Measurements from ENCODE around the gene SMAD3. TPM values are rescaled to one million over a fixed set of nuclear protein-coding genes. Genes with fewer than 3 reads are reported as not detected.

The SMAD3 gene
- total RNA-seq, 4 donors from 2014 or later = 21.2 to 32.3 (median 24.2) TPM

DNA sequence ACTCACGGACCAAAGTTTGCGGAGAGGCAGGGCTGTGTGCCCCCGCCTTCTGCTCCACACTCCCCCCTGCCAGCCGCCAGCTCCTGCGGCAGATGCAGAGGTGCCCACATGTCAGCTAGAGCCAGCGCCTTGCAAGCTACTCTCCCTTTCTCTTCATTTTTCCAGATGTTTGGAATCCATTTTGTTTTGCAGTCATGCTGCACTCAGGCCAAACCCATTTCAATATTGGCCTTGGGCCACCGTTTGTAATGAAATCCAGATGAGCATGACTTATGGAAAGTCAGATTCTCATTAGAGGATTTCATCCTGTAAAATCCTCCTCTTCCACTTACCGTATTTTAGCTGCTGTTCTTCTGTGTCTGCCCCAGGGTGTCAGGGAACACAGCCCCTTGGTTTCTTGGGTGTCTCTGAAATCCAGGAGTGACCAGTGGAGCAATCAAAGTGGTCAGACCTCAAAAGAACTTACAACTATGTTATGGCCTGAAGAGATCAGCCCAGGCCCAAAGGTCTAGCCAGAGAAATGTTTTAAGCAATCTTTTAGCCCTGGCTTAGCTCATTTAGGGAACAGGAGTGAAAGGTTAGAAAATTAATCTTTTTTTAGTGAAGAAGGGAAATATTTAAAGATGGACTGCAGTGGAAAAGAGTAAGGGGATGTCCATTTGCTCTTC is 123.3 kb downstream of the SMAD3 start:
- WGBS = 65% methylated on average over 8 of the region's 8 CpGs
- TF ChIP-seq CTCF (IDR thresholded peaks at IDR 0.05) (no peak), POLR2AphosphoS5 (IDR thresholded peaks at IDR 0.05) (peak in 1 of 2 donors; percentile 43)
- no peak overlapping the region for H3K4me3 ChIP-seq
- H3K9me3 ChIP-seq = no peaks in the 10 kb centered on the region
- H3K4me1 ChIP-seq = peaks cover 71 to 91% (median 87%) of the 10 kb centered on the region in 4 donors
- peaks cover 7 to 62% (median 46%) of the 10 kb centered on the region in 4 donors for H3K36me3 ChIP-seq
- no peak for DNase-seq (ENCODE audit: extremely low spot score)
- H3K27me3 ChIP-seq = no peaks in the 10 kb centered on the region
- intact Hi-C loops (cut with DNase I) = no loop called here
- H3K27ac ChIP-seq (replicated peaks in 1 of 4) = peak overlapping the region; percentile 73 to 84 (median 78)

DNA sequence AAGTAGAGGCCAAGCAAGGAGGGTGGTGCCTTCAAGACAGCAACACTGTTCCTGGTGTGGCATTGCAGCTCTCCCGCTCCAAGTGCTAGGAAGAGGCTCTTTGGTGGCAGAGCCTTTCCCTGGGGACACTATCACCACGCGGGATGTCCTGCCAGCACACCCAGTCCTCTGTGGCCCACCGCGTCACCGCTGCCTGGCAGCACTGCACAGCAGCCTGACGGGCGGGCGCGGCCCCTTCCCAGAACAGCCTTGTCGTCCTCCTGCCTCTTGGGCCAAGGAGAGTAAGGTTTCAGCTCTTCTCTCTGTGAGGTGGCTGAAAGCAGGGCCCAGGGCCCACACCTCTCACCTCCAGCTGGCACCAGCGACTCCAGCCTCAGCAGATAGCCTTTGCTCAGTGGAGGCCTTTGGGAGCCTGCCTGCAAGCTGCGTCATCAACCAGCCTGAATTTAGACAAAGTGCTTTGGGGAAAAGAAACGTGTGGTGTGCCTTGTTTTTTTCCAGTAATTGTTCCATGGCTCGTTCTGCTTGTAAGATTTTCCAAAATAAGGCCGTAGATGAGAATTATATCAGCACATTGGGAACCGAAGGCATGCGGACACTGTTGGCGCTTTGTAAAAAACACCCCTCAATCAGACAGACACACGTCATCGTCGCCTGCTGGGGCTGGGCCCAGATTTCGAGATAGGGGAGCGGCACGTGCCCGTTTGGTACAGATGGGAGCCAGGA is 124.1 kb downstream of the SMAD3 start:
- Histone ChIP-seq H3K27me3 (no peaks in the 10 kb centered on the region), H3K36me3 (peaks cover 7 to 60% (median 43%) of the 10 kb centered on the region in 4 donors), H3K9me3 (no peaks in the 10 kb centered on the region), H3K27ac (replicated peaks in 1 of 4) (peak overlapping the region; percentile 73 to 84 (median 78)), H3K4me1 (peaks cover 73 to 91% (median 87%) of the 10 kb centered on the region in 4 donors), H3K4me3 (no peak overlapping the region)
- TF ChIP-seq POLR2AphosphoS5 (IDR thresholded peaks at IDR 0.05) = peak; percentile 35 to 44
- TF ChIP-seq POLR2A (IDR thresholded peaks at IDR 0.05; ENCODE audit: low read depth) = no peak
- WGBS = 74% methylated on average over 22 of the region's 26 CpGs
- peak; percentile 95 for DNase-seq (ENCODE audit: extremely low spot score)
- intact Hi-C loops (cut with DNase I) = loop anchor here (5.0 kb wide), 1 partner anchor 122 kb away; the partner anchor contains the start of gene SMAD3

DNA sequence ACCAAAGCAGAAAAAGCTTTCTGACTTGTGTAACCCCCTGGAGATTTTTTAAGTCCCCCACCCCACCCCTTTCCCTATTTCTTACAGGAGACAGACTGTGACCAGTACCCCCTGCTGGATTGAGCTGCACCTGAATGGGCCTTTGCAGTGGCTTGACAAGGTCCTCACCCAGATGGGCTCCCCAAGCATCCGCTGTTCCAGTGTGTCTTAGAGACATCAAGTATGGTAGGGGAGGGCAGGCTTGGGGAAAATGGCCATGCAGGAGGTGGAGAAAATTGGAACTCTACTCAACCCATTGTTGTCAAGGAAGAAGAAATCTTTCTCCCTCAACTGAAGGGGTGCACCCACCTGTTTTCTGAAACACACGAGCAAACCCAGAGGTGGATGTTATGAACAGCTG is 124.9 kb downstream of the SMAD3 start:
- Histone ChIP-seq H3K27ac (replicated peaks in 1 of 4) (peak overlapping the region; percentile 73 to 84 (median 78)), H3K36me3 (peaks cover 7 to 52% (median 35%) of the 10 kb centered on the region in 4 donors), H3K27me3 (no peaks in the 10 kb centered on the region), H3K4me3 (no peak overlapping the region), H3K4me1 (peaks cover 73 to 91% (median 86%) of the 10 kb centered on the region in 4 donors), H3K9me3 (no peaks in the 10 kb centered on the region)
- TF ChIP-seq EP300 (IDR thresholded peaks at IDR 0.05) = no peak
- TF ChIP-seq POLR2AphosphoS5 (IDR thresholded peaks at IDR 0.05) = no peak
- TF ChIP-seq CTCF (IDR thresholded peaks at IDR 0.05) = no peak
- TF ChIP-seq POLR2A (IDR thresholded peaks at IDR 0.05; ENCODE audit: low read depth) = no peak
- WGBS = 100% methylated on average over 2 of the region's 2 CpGs
- DNase-seq (ENCODE audit: extremely low spot score) = no peak
- intact Hi-C loops (cut with DNase I) = loop anchor here (5.0 kb wide), 1 partner anchor 123 kb away; the partner anchor contains the start of gene SMAD3

- no peak for DNase-seq (ENCODE audit: extremely low spot score)
- intact Hi-C loops (cut with DNase I) = loop anchor here (5.0 kb wide), 1 partner anchor 124 kb away; the partner anchor contains the start of gene SMAD3
- H3K36me3 ChIP-seq = peaks cover 7 to 52% (median 35%) of the 10 kb centered on the region in 4 donors
- no peaks in the 10 kb centered on the region for H3K9me3 ChIP-seq
- WGBS = 91% methylated on average over 10 of the region's 11 CpGs
- no peak overlapping the region for H3K4me3 ChIP-seq
- TF ChIP-seq EP300 (IDR thresholded peaks at IDR 0.05) (no peak), POLR2AphosphoS5 (IDR thresholded peaks at IDR 0.05) (no peak), POLR2A (IDR thresholded peaks at IDR 0.05; ENCODE audit: low read depth) (no peak), CTCF (IDR thresholded peaks at IDR 0.05) (no peak)
- peak overlapping the region; percentile 73 to 84 (median 78) for H3K27ac ChIP-seq (replicated peaks in 1 of 4)
- no peaks in the 10 kb centered on the region for H3K27me3 ChIP-seq
- H3K4me1 ChIP-seq = peaks cover 73 to 89% (median 81%) of the 10 kb centered on the region in 4 donors
These were observed 125.4 kb downstream of the SMAD3 start for GRCh38 chr15:67190813-67191212.

Measured in esophagus muscularis mucosa (tissue), 4 donors.